Astrocyte (in vitro differentiated cells and primary cell): ENCODE measurements around the gene GREB1.

ENCODE experiments used
- EZH2 ChIP-seq: IDR thresholded peaks from 2 replicates; pipeline ENCODE4 v1.6.1; 2012; ENCODE audit warnings: mild to moderate bottlenecking, low read length, inconsistent platforms; ENCODE audit not compliant: insufficient read depth
- TF ChIP-seq, protein P1 (sequence below): IDR thresholded peaks from 2 replicates; pipeline ENCODE4 v1.5.1; 2011; ENCODE audit warnings: low read depth, mild to moderate bottlenecking, inconsistent platforms, low read length, moderate library complexity; ENCODE audit not compliant: insufficient read depth

DNA sequence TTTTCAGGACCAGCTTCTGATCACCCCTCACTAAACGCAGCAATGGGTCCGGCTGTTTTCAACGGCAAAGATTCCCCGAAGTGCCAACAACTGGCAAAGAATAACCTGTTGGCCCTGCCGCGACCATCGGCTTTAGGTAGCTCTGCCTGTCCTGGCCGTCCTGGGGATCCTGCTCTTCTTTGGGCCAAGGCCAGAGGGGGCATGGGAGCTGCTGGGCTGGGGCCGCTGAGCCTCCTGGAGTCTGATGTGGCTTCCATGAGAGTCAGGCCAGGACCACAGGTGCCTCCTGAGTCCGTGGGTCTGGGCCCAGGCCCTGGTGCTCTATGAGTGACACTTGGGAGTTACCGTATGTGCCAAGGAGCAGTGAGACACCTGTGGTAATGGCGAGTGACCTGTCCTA is 46.9 kb downstream of the GREB1 start:
- TF ChIP-seq, protein P1, sequence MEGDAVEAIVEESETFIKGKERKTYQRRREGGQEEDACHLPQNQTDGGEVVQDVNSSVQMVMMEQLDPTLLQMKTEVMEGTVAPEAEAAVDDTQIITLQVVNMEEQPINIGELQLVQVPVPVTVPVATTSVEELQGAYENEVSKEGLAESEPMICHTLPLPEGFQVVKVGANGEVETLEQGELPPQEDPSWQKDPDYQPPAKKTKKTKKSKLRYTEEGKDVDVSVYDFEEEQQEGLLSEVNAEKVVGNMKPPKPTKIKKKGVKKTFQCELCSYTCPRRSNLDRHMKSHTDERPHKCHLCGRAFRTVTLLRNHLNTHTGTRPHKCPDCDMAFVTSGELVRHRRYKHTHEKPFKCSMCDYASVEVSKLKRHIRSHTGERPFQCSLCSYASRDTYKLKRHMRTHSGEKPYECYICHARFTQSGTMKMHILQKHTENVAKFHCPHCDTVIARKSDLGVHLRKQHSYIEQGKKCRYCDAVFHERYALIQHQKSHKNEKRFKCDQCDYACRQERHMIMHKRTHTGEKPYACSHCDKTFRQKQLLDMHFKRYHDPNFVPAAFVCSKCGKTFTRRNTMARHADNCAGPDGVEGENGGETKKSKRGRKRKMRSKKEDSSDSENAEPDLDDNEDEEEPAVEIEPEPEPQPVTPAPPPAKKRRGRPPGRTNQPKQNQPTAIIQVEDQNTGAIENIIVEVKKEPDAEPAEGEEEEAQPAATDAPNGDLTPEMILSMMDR, result no peak
- TF ChIP-seq EZH2, result no peak
